ENCODE data around the gene MBOAT2.

The MBOAT2 gene

GRCh38 chr2:8850845-8851487 lies 152.5 kb downstream of the MBOAT2 start:
- DNase-seq, result no peak

DNA sequence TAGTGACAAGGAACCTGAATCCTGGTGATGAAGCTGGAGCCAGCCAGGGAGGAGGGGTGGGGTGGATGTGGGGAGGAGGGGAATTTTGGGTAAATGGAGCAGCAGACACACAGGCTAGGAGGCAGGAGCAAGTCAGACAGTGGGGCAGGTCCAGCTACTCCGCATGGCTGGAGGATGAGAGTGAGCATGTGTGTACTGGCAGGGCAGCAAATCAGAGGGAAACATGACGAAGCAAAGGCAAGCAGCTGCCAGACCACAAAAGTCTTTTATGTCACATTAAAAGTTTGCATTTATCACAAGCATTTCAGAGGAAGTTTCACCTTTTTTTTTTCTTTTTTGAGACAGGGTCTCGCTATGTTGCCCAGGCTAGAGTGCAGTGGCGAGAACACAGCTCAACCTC lies 154.2 kb downstream of the MBOAT2 start:
- no peak for DNase-seq

DNA sequence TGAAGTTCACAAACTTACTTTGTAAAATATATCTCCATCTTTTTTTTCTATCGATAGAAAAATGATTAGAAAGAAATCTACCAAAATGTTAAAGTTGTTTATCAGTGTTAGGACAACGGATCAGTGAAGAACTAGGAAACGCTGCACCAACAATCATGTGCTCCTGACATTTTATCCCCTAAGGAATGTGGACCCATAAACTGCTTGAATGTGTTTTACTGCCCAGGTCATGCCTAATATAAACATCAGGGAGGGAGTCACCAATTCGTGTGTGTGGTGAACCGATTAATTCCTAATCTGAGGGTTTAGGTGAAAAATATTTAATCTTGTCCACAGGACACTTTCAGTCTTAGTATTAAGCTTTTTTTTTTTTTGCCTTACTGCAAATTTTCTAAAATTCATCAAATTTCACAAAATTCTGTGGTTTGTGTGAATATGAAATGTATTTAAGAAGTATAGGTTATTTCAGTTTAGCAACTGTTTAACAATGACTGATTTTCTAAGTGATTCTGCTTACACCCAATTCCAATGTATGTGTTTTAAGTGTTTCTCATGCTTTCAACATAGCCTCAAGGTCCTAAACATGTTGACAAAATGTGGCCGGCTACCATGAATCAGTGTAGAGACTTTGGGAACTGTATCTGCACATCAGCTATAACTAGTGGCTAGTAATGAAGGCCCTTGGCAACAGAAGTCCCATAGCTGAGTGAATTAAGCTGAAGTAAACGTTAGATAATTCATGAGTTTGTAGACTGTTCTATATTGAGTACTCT lies 155.0 kb downstream of the MBOAT2 start:
- DNase-seq, result no peak

GRCh38 chr2:8847400-8847799 lies 156.1 kb downstream of the MBOAT2 start:
- no peak for DNase-seq

GRCh38 chr2:8841932-8842331 lies 161.6 kb downstream of the MBOAT2 start:
- no peak for DNase-seq

- DNase-seq, result no peak
Observed at GRCh38 chr2:8840475-8841091, 162.9 kb downstream of the MBOAT2 start.

GRCh38 chr2:8839189-8839965 lies 164.1 kb downstream of the MBOAT2 start:
- no peak for DNase-seq

DNA sequence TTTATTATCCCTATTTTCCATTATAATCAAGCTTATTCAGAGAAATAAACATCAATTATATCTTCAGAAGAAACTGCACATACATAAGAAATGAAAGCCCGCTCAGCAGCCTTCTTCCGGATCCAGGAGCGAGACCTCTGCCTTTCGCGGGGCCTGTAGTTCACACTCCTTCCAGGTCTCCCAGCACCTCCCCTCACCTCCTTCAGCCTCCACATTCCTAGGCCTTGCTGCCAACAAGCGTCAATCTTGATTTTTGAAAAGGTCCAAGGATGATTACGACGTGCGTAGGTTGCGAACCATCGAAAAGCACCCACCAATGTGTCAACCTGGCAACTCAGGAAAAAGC lies 165.7 kb downstream of the MBOAT2 start:
- no peak for DNase-seq

GRCh38 chr2:8836971-8837794 lies 166.3 kb downstream of the MBOAT2 start, which contains the start of gene KIDINS220:
Gene KIDINS220, minus strand, starts transcription at chr2:8837613. Its CDS starts 10,520 bp downstream, at chr2:8827093.
- peak; percentile 81 for DNase-seq

DNA sequence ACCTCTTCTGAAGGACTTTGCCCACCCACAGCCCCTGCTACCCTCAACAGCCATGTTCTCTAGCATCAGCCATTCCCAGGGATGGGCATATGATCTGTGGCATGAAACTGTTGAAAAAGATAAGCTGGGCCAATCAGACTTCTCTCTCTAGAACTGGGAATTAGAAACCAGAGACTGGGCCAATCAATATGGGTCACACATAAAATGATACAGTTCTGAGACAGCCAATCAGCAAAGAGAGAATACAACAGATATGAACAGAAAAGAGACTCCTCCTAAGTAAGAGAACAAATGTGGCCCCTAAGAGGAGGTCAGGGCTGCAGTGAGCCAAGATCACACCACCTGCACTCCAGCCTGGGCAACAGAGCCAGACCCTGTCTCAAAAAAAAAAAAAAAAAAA lies 168.2 kb downstream of the MBOAT2 start:
- DNase-seq, result no peak

DNA sequence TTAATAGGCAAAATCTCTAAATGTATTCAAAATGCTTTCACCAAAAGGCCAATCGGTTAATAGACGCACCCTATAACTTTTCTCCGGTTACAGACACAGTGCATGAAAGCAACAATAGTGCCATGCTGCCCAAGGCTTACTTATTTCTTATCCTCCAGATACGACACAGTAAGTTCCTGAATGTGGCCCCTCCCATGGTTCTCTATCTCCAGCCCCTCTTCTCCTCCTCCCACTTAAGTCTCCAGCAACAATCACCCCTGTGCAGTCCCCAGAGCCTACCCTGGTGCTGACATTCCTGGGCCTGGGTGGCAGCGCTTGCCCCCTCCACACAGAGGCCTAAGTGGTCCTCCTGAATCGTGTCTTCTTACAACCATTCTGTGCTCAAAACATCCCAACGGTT lies 169.6 kb downstream of the MBOAT2 start:
- no peak for DNase-seq

GRCh38 chr2:8831516-8831915 lies 172.0 kb downstream of the MBOAT2 start:
- no peak for DNase-seq

GRCh38 chr2:8827729-8828128 lies 175.8 kb downstream of the MBOAT2 start:
- no peak for DNase-seq

GRCh38 chr2:8822218-8822617 lies 181.3 kb downstream of the MBOAT2 start:
- DNase-seq, result no peak

- DNase-seq, result no peak
Observed at GRCh38 chr2:8821276-8822217, 181.9 kb downstream of the MBOAT2 start.

- no peak for DNase-seq
Observed at GRCh38 chr2:8819948-8820347, 183.5 kb downstream of the MBOAT2 start.

DNA sequence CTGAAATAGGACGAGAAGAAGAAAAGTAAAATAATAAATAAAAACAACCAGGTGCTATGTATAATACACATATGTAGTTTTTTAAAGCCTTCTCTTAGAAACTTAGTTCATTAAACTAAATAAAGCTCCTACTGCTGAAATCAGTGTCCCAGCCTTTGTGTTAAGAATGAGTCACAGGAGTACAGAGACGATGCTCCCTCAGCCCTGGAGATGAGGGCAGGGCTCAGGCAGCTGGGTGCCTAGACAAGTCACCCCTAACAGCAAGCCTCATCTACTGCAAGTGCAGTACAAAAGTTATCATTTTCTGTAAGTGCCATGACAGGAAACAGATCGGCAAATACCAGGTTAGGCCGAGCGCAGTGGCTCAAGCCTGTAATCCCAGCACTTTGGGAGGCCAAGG lies 184.3 kb downstream of the MBOAT2 start:
- no peak for DNase-seq

GRCh38 chr2:8817221-8817620 lies 186.3 kb downstream of the MBOAT2 start:
- no peak for DNase-seq

GRCh38 chr2:8806885-8807704 lies 196.4 kb downstream of the MBOAT2 start:
- no peak for DNase-seq

Data from OCI-M1 (cell line).